LNCaP clone FGC (cell line): ENCODE results near the gene ARFGAP1.

Experiments
- DNase-seq: peaks from one replicate; pipeline ENCODE4 v3.0.0-alpha.2; 2011; ENCODE audit warnings: low read depth
- H3K4me3 ChIP-seq: 2 replicates; pipeline ENCODE4 v1.5.1; 2011; ENCODE audit warnings: mild to moderate bottlenecking, low read depth, low read length, control low read depth
- CTCF ChIP-seq: IDR thresholded peaks from 2 replicates; pipeline ENCODE4 v1.5.1; 2012; ENCODE audit warnings: mild to moderate bottlenecking; ENCODE audit not compliant: control insufficient read depth, insufficient read depth; ENCODE audit errors: extremely low read depth

Gene ARFGAP1

GRCh38 chr20:63277466-63278272 is 5.1 kb downstream of the ARFGAP1 start:
- no peak for TF ChIP-seq CTCF
- DNase-seq = no peak

GRCh38 chr20:63278661-63279060 is 6.0 kb downstream of the ARFGAP1 start:
- no peak overlapping the region for H3K4me3 ChIP-seq
- TF ChIP-seq CTCF = no peak
- DNase-seq = no peak

More at GRCh38 chr20:63277466-63278272, 5.1 kb downstream of the ARFGAP1 start:
- no peak overlapping the region for H3K4me3 ChIP-seq

GRCh38 chr20:63279931-63280330 is 7.3 kb downstream of the ARFGAP1 start:
- DNase-seq = no peak
- H3K4me3 ChIP-seq = no peak overlapping the region
- no peak for TF ChIP-seq CTCF

- DNase-seq = no peak
- H3K4me3 ChIP-seq = no peak overlapping the region
- TF ChIP-seq CTCF = no peak
These were observed 7.8 kb downstream of the ARFGAP1 start for GRCh38 chr20:63280371-63280770.

- no peak overlapping the region for H3K4me3 ChIP-seq
- peak; percentile 38; the same call in 1 of the 2 replicates for TF ChIP-seq CTCF
These were observed 8.4 kb downstream of the ARFGAP1 start for GRCh38 chr20:63280929-63281545.

GRCh38 chr20:63281742-63282665 is 9.4 kb downstream of the ARFGAP1 start:
- no peak overlapping the region for H3K4me3 ChIP-seq
- TF ChIP-seq CTCF = no peak
- no peak for DNase-seq

More at GRCh38 chr20:63280929-63281545, 8.4 kb downstream of the ARFGAP1 start:
- no peak for DNase-seq
